Peyer's patch (tissue), 4 donors: ENCODE measurements around the gene ODAD4.

Experiments used
- POLR2A ChIP-seq, 2 donors: fragments of 450-650 bp; IDR thresholded peaks; one replicate each; pipeline ENCODE4 v1.5.1; 2017; ENCODE audit warnings: antibody characterized with exemption in 2 of 2, mild to moderate bottlenecking in 2 of 2, moderate library complexity in 2 of 2
- TF ChIP-seq, protein P1 (sequence below), 6 experiments: fragments of 450-650 bp in 4 of 6; fragments of 200-600 bp in 2 of 6; sonication (generic) in 1 of 6; IDR thresholded peaks; one replicate each; pipeline ENCODE4 v1.5.1; 2017 to 2019; ENCODE audit warnings: antibody characterized with exemption in 6 of 6, mild to moderate bottlenecking in 3 of 6, moderate library complexity in 1 of 6

DNA sequence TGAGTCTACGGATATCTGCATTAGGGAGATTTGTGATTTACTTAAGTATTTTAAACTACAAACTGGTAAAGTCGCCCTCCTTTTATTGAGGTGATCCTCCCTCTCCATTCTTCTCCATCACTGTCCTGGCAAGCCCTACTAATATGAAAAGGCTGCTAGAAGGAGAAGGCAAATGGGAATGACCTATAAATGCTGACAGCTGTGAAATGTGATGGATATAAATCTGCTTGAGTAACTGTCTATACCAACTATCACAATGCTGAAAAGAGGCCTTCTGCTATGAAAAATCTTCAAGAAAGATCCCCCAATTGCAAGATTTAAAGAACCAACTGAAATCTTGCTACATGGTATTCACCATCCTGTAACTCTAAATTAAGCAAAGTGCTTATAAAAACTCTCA lies 71.3 kb downstream of the ODAD4 start:
- TF ChIP-seq, protein P1, sequence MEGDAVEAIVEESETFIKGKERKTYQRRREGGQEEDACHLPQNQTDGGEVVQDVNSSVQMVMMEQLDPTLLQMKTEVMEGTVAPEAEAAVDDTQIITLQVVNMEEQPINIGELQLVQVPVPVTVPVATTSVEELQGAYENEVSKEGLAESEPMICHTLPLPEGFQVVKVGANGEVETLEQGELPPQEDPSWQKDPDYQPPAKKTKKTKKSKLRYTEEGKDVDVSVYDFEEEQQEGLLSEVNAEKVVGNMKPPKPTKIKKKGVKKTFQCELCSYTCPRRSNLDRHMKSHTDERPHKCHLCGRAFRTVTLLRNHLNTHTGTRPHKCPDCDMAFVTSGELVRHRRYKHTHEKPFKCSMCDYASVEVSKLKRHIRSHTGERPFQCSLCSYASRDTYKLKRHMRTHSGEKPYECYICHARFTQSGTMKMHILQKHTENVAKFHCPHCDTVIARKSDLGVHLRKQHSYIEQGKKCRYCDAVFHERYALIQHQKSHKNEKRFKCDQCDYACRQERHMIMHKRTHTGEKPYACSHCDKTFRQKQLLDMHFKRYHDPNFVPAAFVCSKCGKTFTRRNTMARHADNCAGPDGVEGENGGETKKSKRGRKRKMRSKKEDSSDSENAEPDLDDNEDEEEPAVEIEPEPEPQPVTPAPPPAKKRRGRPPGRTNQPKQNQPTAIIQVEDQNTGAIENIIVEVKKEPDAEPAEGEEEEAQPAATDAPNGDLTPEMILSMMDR (IDR thresholded peaks at IDR 0.05), result no peak
- no peak for TF ChIP-seq POLR2A (IDR thresholded peaks at IDR 0.05)
